ENCODE measurements around the gene DUSP7.
"Not testable (repeated sequence)": the region's sequence is repeated elsewhere in the genome, so short reads cannot be mapped to it uniquely, and the experiment has no call there.

Gene DUSP7

DNA sequence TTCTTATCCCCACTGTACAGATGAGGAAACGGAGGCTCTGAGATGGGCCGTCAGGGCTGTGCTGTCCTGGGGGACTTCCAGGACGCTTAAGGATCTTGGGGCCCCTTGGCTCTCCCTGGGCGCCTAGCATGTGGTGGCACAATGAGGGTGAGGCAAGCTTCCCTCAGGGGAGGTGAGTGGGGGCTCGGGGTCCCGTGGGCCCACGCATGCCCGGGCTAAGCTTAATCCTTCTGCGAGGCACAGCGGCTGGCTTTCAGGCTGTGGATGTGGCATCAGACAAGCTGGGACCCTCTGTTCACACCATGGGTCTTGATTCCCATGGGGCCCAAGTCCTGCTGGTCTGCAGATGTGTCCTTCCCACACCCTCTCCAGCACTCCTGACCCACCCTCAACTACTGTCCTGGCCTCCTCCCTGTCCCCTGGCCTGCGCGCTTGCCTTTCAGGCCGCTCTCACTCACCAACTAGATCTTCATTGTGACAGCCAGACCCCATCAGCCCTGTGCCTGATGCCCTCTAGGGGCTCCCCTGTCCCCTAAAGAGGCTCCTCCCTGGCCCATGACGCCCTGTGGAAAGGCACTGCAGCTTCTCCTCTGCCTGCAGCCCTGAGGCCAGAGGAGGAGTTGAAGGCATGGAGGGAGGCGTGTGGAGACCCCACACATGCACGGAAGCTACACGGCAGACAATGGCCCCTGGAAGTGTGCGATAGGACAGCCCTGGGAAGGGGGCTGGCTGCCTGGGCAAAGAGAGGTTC, 11.3 kb downstream of the DUSP7 start:
- DNase-seq: no peak

DNA sequence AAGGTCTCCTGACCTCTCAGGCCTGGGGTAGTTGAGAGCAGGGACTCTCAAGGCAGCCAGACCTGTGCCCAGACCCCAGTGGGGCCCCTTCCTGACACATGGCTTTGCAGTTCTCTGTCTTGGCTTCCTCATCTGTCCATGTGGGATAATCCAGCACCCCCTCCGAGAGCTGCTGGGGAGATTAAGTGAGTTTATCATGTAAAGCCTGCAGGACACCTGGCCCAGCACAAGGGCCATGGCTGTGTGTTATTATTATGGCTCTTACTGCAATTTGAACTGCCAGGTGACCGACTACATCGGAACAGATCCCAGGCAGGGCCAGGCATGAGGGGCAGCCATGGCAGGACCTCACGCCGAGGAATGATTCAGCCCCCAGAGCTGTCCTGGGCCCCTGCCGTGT, 12.6 kb downstream of the DUSP7 start:
- DNase-seq: no peak

DNA sequence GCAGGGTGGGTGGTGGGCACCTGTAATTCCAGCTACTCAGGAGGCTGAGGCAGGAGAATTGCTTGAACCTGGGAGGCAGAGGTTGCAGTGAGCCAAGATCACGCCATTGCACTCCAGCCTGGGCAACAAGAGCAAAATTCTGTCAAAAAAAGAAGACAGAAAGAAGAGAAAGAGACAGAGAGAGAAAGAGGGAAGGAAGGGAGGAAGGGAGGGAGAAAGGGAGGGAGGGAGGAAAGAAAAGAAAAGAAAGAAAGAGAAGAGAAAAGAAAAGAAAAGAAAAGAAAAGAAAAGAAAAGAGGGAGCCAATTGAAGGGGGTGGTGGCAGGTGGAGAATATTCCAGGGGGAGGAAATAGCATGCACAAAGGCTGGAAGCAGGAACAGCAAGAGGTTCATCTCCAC, 13.3 kb downstream of the DUSP7 start:
- not testable (repeated sequence) for DNase-seq

DNA sequence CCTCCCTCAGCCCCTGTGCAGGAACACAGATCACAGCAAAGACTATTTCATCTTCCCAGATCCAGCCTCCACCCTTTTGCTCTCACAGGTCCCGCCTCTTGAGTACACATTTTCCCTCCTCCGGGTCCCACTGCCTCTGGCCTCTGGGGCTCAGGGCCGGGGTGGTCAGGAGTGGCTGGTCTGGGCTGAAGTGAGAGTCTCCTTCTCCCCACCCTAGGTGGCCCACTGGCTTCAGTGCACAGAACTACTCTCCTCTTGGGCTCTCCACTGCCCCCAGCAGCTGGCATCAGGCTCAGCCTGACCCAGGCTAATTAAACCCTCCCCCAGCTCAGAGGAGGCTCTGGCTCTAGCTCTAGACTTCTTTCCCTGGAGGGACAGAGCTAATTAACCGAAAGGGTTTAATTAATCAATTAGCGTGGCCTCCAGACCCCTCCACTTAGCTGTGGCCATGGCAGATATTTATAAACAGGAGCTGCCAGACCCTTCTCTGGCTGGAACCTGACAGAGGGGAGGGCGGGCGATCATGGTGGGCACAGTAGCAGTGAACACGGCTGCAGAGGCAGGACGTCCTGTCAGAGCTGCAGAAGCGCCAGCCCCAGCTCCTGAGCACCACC, 15.1 kb downstream of the DUSP7 start:
- DNase-seq: no peak

DNA sequence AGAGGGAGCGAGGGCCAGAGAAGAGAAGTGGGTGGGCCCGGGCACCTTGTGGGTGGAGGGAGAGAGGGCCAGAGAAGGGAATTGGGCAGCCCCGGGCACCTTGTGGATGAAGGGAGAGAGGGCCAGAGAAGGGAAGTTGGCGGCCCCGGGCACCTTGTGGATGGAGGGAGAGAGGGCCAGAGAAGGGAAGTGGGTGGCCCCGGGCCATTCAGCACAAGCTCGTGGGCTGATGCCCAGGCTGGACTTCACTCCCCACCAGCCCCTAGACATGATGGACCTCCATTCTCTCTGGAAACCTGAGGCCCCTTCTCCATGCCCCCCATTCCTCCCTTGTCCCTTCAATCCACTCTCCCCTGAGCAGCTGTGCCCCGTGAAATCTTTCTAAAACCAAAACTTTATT, 15.8 kb downstream of the DUSP7 start:
- DNase-seq: no peak

DNA sequence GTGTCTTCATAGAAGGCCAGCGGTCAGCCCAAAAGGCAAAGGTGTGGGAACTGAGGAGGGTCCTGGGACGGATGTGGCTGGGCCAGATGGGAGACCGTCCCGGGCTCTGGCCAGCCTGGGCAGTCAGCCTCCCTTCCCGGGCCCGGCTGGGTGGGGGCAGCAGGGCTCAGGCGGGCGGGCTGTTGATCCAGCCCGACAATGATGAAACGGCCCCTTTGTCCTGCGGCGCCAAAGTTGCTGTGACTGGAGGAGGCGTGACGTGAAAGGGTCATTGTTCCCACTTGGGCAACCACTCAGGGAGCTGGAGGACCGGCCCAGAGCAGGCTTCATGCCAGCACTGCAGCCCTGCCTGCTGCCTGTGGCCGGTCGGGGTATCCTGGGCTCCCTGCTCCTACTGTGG, 16.5 kb downstream of the DUSP7 start:
- DNase-seq: no peak

DNA sequence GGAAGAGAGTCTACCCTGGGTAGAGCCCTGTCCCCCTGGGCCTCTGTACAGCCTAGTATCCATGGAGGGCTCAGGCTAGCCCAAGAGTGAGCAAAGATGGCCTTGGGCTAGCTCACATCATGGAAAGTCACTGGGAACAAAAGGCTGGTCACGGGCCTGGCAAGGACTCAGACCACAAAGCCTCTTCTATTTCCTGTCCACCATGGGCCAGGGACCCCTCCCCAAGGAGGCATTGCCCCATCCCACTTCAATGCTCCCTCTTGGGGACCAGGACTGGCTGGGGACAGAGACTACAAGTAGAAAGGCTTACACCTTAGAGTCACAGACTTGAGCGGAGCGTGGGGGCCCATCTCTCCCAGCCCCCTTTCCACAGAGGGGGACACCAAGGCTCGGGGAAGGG, 16.9 kb downstream of the DUSP7 start:
- no peak for DNase-seq

DNA sequence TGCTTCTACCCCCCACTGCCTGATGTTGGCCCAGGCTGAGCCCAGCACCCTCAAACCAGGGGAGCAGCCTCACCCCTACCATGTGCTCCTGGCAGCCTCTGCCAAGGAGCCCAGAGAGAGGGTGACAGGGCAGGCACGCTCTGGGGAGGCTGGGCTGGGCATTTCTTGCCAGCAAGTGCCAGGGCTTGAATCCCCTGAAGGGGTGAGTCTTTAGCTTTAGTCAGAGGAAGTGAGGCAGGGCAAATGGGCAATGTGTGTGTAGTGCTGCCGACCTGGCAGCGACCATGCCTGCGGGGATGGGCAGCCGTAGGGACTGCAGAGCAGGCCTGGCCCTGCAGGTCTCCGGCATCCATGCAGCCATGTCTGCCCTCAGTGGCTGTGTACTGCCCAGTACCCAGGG, 18.1 kb downstream of the DUSP7 start:
- DNase-seq: no peak

DNA sequence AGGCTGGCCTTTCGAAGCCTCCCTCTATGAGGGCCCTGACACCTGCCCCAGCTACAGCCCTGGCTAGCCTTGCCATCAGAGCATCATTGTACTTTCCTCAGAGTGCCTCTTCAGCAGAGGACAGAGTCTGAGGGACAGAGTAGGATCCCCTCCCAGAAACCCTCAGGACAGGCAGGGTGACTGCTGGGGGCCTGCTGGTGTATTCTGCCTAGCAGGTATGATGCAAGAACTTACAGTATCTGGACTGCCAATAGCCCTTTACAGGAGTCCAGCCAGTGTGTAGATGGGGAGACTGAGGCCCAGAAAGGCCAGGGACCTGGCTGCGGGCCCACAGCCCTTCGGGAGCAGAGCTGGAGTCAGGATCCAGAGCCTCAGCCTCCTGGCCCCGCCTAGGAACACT, 19.1 kb downstream of the DUSP7 start:
- DNase-seq: no peak

DNA sequence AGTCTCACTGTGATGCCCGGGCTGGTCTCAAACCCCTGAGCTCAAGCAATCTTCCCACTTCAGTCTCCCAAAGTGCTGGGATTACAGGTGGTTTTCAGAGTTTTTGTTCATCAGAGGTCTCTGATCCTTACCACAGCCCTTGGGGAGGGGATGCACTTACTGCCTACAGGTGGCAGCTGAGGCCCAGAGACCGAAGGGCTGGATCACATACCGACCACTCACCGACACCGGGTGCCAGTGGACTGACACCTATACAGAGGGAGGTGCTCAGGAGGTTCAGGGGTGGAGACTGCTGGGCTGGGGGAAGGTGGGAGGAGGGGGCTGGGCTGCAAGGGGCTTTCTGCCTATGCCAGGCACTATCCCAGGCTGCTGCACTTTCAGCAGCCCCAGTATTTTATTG, 19.5 kb downstream of the DUSP7 start:
- DNase-seq: no peak

DNA sequence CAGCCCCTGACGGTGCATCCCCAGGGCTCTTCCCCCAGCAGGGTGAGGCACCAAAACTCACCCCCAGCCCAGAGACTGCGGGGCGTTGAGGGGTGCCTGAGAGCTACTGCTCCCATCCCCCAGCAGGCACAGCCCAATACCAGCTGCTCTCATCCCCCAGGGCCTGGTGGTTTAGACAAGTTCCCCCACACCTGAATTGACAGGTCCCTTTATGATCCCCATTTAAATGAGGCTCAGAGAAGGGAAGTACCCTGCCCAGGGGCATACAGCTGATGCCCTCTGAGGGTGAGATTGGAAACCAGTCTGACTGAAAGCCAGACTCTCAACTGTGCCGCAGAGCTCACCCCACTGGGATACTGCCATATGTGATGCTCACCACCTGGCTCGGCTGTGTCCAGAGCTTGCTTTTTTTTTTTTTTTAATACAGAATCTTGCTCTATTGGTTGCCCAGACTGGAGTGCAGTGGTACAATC, 20.1 kb downstream of the DUSP7 start:
- DNase-seq: no peak

DNA sequence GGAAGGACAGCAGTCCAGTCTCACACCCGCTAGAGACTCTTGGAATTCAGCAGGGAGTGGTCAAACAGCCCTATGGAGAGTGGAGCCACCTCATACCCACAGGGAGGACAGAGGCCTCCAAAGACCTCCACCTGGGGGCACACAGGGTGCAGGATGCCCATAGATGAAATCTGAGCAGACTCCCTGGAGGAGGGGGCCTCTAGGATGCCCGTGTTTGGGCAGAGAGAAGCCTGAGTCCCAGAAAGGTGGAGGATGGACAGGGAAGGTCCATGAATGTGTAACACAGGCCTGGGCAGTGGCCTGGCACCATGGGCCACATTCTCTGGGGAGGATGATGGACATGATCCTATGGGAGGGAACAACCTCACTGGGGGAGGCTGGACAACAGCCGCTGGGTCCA, 21.7 kb downstream of the DUSP7 start:
- DNase-seq: no peak

DNA sequence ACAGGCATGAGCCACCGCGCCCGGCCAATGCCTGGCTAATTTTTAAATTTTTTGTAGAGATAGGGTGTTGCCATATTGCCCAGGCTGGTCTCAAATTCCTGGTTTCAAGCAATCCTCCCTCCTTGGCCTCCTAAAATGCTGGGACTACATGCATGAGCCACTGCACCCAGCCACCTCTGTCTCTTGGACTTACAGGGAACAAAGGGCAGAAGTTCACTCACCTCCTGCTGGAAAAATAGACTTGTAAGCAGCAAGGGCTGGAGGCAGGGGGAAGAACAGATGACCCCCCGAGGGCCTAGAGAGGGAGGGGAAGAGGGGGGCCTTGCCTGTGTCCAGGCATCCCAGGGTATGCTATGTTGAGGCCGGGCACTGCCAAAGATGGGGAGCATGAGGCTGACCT, 22.2 kb downstream of the DUSP7 start:
- DNase-seq: no peak

DNA sequence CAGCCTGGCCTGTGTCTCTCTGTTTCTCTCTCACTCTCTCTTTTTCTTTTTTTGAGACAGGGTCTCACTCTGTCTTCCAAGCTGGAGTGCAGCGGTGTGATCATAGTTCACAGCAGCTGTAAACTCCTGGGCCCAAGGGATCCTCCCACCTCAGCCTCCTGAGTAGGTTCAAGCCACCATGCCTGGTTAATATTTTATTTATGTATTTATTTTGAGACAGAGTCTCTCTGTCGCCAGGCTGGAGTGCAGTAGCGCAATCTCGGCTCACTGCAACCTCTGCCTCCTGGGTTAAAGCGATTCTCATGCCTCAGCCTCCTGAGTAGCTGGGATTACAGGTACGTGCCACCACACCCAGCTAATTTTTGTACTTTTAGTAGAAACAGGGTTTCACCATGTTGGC, 22.6 kb downstream of the DUSP7 start:
- not testable (repeated sequence) for DNase-seq

DNA sequence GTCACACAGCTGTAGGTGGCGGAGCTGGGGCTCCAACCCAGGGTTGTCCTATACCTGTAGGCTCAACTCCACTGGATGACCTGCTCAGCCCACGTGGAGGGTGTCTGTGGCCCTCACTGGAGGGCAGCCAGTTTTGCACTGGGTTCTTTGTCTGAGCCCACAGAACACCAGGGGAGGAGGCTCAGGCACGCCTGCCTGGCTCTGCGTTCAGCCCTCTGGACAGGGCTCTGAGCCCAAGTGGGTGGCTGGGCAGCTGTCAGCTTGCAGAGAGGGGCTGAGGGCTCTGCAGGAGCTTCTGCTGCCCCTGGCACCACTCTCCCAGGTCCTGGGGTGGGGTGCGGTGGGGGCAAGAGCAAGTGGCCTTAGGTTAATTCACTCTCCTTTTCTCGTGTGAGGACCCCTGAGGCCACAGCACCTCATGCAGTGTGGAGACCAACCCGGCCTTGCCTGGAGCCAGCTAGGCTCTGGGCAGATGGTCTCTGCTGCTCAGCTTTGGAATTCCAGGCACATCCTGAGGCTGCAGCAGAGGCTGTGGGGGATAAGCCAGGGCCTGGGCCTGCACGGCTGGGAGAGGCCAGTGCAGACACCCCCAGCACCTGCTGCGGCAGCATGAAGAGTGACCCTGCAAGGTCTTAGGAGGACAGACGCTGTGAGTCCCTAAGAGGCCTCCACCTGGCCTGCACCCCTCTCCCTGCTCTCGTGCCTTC, 23.5 kb downstream of the DUSP7 start:
- no peak for DNase-seq

DNA sequence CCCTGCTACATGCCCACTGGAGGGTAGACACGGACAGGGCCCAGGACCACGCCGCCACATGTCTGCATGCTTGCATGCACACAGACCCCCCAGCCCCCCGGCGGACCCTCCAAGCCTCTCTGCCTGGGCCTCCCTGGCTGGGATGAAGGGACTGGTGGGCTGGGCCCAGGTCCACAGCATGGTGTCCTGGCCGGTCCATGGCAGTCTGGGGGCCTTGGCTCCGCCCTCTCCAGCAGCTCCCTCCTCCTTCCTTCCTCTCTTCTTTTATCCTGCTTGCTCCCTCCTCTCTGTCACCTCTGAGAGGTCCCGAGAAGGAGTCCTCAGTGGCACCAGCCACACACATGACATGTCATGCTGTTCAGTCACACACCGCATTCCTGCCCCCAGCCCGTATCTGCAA, 24.5 kb downstream of the DUSP7 start:
- no peak for DNase-seq

DNA sequence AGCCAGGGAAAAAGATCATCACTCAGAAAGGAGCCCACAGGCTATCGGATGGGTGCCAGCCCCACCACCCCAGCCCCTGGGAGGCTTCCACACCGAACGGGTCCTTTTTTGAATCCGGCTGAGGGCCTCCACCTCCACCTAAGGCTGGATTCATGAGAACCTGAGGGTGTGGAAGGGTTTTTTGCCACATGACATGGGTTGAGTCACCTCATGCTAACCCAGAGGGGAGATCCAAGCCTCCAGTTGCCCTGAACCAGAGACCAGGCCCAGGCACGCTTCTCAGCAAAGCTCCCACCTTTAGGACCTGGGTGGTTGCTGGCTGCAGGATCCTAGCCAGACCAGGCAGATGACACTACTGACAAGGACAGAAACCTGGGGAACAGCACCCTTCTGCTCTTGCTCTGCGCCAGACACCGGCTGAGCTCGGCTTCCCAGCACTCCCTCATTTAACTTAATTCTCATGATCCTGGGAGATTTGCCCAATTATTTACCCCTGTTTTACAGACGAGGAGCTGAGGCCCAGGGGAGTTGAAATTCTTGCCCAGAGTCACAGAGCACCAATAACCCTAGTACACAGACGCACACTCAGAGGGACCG, 25.6 kb downstream of the DUSP7 start:
- DNase-seq: no peak

DNA sequence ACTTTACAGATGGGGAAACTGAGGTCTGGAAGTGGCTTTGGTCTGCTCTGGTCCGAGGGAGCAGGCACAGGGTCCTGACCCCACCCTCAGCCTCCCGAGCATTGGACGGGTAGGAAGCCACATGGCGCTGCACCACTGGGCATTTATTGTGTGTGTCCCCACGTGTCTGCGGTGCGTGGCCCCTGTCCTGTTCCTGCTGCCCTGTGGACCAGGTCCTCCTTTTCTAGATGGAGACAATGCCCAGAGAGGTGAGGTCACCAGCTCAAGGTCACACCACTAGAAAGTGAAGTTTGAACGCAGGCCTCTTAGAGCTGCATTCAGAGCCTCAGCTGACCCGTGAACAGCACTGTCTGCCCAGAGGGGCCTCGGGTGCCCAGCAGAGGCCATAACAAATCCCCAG, 26.8 kb downstream of the DUSP7 start:
- no peak for DNase-seq

DNA sequence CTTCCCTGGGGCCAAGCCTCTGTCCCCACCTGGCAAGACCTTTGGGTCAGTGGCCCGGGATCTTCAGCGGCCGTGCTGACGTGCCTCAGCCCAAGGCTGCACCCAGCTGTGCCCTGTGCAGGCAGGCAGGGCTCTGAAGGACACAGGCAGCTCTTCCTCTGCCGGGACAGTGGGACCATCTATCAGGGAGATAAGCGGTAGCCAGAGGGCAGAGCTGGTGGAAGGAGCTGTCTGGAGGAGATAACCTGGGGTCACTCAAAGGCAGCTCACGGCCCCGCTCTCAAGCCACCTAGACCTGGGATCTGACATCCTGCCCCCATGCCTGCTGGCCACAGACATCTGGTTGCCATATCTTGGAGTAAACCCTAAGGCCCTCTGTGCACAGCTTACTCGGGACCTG, 27.3 kb downstream of the DUSP7 start:
- DNase-seq: no peak

DNA sequence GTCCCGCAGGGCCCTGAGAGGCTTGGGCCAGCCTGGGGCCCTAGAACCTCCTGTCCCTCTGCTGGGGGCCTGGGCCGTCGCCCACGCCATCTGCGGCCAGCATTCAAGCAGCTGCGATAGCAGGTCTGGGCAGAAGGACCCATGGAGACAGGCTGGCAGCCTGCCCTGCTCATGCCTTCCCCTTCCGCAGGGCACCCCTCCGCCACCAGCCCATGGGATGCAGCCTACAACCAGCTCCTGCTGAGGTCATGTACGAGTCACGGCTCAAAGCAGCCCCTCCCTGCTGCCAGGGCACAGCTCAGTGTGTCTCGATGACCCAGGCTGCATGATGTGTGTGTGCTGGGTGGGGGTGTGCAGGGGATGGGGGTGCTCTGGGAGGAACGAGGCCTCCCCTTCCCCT, 27.8 kb downstream of the DUSP7 start:
- DNase-seq: no peak

DNA sequence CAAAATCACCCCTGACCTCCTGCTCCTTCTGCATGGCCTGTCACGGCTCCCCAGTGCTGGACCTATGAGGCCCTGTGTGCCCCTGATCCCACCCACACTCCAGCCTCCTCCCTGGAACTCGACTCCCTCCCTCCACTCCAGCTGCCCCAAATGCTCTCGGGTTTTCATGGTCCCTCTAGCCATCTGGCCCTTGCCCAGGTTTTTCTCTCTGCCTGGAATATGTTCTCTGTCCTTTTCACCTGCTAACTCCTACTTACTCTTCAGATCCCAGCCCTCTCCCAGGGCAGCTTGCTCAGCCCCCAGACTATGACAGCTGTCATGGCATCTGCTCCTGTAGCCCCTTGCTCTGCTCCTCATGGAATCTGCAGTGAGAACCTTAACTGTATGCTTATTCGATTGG, 30.3 kb downstream of the DUSP7 start:
- DNase-seq: no peak

DNA sequence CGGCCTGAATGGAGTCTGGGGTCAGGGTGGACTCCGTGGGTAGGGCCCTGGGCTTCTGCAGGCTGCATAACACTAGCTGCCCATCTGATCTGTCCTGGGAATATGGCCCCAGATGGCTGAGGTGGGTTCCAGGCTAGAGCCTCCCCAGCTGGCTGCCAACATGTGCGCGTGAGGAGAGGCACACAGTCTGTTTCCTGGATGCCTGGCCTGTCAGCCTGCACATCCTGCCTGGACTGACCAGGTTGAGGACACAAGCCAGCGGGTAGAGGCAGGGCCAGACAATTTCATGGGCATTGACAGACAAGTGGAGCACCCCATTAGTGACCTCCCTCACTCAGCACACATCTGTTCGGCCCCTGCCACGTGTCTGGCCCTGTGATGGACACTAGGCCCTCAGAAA, 30.9 kb downstream of the DUSP7 start:
- no peak for DNase-seq

DNA sequence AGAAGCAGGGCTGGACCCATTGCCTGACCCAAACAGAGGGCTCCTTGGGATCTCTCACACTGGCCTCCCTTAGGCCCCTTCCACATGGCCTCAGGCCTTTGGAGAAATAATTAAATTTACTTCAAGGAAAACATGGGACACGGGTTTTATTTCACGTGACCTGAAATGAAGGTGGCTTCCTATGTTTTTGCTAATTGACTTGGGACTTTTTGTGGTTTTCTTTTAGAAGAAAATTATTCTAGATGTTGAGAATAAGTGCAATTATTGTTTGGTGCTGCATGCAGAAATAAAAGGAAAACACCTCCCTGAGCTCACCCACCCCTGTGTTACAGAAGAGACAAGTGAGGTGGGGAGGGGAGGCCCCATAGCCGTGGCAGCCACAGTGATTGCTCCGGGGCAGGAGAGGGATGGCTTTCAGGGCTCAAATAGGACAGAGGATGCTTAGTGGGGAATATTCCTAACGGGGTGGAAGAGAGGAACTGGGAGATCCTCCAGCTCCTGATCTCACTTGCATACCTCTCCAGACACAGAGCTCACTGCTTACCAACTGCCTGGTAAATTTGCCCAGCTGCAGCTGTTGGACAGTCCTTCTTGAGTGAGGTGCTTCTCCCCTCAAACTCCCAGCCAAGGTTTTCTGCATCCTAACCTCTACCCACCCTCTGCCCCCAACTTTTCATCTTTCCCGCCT, 31.5 kb downstream of the DUSP7 start:
- DNase-seq: no peak
